GM12873 (cell line): ENCODE data around the gene KCTD1.

Source experiments
- TF ChIP-seq, protein P1 (sequence below): IDR thresholded peaks from 2 replicates; pipeline ENCODE4 v1.5.1; 2012; ENCODE audit warnings: low read depth, mild to moderate bottlenecking, moderate library complexity, low read length, control low read depth; ENCODE audit not compliant: insufficient read depth; ENCODE audit errors: missing control alignments

Gene KCTD1

DNA sequence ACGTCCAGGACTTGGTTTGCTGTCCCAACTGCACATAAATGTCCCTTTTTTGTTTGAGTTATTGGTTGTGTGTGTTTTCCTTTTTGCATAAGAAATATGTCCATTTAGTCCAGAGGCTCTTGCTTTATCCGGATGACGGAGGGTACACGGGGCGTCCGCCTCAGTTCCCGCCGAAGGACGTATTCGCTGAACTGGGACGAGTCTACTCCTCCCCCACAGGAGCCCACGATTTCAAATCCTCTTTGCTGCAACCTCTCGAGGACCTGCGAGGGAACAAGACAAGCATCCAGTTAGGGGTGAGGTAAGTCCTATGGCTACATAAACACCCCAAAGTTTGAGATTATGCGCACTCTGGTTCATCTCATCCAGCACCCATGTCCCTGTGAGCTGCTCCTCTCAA is 92.7 kb downstream of the KCTD1 start:
- TF ChIP-seq, protein P1, sequence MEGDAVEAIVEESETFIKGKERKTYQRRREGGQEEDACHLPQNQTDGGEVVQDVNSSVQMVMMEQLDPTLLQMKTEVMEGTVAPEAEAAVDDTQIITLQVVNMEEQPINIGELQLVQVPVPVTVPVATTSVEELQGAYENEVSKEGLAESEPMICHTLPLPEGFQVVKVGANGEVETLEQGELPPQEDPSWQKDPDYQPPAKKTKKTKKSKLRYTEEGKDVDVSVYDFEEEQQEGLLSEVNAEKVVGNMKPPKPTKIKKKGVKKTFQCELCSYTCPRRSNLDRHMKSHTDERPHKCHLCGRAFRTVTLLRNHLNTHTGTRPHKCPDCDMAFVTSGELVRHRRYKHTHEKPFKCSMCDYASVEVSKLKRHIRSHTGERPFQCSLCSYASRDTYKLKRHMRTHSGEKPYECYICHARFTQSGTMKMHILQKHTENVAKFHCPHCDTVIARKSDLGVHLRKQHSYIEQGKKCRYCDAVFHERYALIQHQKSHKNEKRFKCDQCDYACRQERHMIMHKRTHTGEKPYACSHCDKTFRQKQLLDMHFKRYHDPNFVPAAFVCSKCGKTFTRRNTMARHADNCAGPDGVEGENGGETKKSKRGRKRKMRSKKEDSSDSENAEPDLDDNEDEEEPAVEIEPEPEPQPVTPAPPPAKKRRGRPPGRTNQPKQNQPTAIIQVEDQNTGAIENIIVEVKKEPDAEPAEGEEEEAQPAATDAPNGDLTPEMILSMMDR, result no peak

DNA sequence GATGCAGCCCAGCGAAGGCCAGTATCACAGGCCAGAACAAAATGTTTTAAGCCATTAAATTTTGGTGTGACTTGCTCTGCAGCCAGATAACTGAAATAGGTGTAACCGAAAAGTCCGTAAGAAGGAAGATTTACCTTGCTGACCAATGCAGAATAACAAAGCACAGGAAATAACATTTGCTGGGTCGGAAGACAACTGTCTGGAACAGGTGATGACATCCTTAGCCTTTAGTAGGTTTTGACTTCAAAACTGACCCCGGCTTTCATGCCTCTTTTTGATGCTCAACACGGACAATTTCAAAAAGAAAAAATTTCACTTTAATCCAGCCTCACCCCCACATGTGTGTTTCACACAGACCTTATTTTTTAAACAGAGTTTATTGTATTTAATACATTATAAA is 93.7 kb downstream of the KCTD1 start:
- TF ChIP-seq, protein P1, result no peak

DNA sequence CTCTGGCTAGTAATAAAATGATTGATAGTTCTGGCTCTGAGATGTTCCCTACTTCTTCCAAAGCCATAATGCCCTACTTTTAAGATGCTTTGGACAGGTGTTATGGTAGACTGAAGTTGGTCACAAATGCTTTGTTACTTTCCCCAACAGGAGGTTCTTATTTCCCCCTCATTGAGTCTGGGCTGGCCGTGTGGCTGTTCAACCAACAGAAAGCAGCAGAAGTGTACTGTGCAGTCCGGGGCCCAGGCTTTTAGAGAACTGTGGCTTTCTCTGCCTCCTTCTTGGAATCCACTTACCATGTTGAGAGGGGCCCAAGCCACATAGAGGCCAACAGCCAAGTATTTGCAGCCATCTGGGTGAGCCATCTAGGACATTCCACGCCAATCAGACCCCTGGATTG is 94.2 kb downstream of the KCTD1 start:
- TF ChIP-seq, protein P1, result no peak

DNA sequence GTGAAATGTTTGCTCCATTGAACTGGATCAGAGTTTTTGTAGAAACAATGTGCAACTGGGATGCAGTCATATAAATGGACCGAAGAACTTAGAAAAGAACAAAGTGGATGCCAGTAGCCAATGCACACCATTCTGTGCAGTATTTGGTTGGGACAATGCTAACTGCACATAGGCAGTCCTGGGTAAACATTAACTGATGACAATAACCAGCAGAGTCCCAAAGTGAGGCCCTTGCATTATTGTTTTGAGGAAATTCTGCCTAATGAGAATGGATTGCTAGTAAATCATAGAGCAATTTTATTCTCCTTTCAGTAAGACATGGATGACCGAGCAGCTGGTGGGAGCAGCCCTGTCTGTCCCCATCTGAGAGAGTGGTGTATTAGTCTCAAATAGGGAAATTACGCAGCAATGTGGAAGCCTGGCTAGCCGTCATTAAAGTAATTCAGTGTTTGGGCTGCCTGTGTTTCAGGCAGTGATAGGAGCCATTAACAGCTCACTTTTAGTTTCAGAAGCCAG is 94.9 kb downstream of the KCTD1 start:
- TF ChIP-seq, protein P1, result no peak

DNA sequence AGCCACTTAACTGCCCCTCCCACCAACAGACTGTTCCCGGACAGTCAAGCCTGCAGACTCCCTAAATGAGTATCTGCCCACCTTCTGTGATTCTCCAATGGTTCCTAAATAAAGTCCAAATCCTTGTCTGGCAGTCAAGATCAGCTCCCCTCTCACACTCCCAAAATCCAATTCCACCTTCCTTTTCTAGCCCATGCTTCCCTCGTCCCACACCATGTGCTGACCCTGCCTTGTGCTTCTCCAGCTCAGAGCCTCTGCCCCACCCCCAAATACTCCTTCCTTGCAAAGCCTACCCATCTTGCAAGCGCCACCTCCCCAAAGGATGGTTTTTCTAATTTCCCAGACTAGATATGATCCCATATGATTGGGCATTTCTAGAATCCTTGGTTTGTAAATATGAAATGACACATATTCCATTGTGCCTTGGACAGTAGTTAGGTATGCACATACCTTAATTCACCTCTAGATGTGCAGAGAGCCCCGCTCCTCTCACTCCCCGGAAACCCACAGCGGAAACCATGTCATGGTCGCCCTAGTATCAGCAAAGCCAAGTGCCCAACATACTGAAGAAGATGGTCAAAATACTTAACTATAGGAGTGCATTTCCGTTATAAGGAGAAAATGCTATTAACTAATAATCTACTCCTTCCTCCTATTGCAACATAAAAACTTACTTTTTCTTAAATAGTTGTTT is 97.2 kb downstream of the KCTD1 start:
- TF ChIP-seq, protein P1, result no peak

DNA sequence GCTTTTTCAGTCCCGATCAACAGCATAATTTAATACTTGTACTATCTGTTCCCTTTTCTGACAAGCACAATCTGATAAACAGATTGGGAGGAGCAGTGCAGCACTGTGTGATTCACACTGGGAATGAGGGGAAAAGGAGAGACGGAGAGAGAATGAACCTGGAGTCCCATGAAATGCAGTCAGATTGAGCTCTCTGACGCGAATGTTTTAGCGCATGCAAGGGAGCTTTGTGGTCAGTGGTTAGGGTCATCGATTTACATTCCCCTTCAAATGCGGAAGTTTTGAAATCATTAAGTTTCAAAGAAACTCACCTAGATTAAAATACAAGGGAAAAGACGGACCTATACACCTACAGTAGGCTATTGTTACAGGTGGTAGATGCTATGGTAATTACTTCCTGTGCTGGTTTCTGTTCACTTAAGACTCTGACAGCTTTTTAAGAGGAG is 99.6 kb downstream of the KCTD1 start:
- TF ChIP-seq, protein P1, result no peak

DNA sequence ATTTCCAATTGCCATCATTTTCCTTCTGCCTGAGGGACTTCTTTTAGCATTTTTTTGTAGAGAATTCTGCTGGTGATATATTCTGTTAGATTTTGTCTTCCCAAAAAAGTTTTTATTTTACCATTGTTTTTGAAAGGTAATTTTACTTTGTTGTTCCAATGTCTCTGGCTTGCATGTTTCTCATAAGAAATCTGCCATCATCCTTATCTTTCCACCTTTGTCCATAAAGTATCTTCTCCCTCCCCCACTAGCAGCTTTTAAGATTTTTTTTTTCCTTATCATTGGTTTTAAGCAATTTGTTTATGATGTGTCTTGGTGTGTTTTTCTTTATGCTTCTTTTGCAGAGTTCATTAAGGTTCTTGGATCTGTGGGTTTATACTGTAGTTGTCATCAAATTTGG is 104.5 kb downstream of the KCTD1 start:
- TF ChIP-seq, protein P1, result no peak
